ENCODE results near the gene SRF. TPM values are rescaled to one million over a fixed set of nuclear protein-coding genes. Genes with fewer than 3 reads are reported as not detected.

The SRF gene
- total RNA-seq, 1 experiment from 2014 or later: 33.2 TPM

- POLR2A ChIA-PET (ENCODE audit: low non-redundant PET): no interaction called here
These were observed 36.2 kb downstream of the SRF start for GRCh38 chr6:43207286-43207685.

DNA sequence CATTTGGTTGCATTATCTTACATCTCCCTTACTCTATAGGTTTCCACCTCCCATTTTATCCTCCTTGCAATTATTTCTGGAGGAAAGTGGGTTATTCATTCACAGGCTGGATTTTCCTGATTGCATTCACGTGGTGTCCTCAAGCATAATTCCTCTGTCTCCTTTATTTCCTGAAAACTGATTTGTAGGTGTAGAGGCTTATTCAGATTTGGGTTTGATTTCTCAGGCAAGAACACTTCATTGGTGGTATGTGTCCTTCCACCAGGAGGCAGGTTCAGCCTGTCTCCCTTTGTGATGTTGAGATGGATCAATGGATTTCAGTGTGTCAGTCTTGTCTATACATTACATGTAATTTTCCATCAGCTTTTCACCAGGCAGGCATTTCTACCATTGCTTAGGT lies 40.9 kb downstream of the SRF start:
- DNase-seq (ENCODE audit: low spot score): no peak
- Histone ChIP-seq H3K27me3 (replicated peaks; ENCODE audit: insufficient read depth, low read depth, low read length, poor library complexity) (no peaks in the 10 kb centered on the region), H3K27ac (ENCODE audit: low read depth, low read length, poor library complexity, severe bottlenecking) (no peak overlapping the region), H3K4me3 (ENCODE audit: low read depth, low read length, poor library complexity, severe bottlenecking) (no peak overlapping the region), H3K4me1 (ENCODE audit: insufficient read depth, low read length, poor library complexity, severe bottlenecking) (no peaks in the 10 kb centered on the region), H3K36me3 (ENCODE audit: insufficient read depth, low read length, poor library complexity, severe bottlenecking) (peaks cover 5% of the 10 kb centered on the region), H3K9me3 (ENCODE audit: low read depth, low read length, poor library complexity, severe bottlenecking) (no peaks in the 10 kb centered on the region)
- intact Hi-C loops (cut with micrococcal nuclease; ENCODE audit: unreplicated experiment): no loop called here
- no peak for TF ChIP-seq EZH2 (IDR thresholded peaks at IDR 0.05; ENCODE audit: borderline replicate concordance, low read depth, low read length, poor library complexity, severe bottlenecking)
- TF ChIP-seq, protein P1, sequence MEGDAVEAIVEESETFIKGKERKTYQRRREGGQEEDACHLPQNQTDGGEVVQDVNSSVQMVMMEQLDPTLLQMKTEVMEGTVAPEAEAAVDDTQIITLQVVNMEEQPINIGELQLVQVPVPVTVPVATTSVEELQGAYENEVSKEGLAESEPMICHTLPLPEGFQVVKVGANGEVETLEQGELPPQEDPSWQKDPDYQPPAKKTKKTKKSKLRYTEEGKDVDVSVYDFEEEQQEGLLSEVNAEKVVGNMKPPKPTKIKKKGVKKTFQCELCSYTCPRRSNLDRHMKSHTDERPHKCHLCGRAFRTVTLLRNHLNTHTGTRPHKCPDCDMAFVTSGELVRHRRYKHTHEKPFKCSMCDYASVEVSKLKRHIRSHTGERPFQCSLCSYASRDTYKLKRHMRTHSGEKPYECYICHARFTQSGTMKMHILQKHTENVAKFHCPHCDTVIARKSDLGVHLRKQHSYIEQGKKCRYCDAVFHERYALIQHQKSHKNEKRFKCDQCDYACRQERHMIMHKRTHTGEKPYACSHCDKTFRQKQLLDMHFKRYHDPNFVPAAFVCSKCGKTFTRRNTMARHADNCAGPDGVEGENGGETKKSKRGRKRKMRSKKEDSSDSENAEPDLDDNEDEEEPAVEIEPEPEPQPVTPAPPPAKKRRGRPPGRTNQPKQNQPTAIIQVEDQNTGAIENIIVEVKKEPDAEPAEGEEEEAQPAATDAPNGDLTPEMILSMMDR (conservative IDR thresholded peaks at IDR 0.05; ENCODE audit: low read depth, low read length): 0 out of 2 replicates have a peak, but pooled peaks have one; percentile 15
- BruUV-seq (replicated peaks): no TSS peak
- CTCF ChIA-PET: no interaction called here
- POLR2A ChIA-PET (ENCODE audit: low non-redundant PET): no interaction called here

More at GRCh38 chr6:43207286-43207685, 36.2 kb downstream of the SRF start:
- no TSS peak for BruUV-seq (replicated peaks)
- intact Hi-C loops (cut with micrococcal nuclease; ENCODE audit: unreplicated experiment): no loop called here
- no peaks in the 10 kb centered on the region for H3K9me3 ChIP-seq (ENCODE audit: low read depth, low read length, poor library complexity, severe bottlenecking)
- H3K27ac ChIP-seq (ENCODE audit: low read depth, low read length, poor library complexity, severe bottlenecking): no peak overlapping the region
- H3K36me3 ChIP-seq (ENCODE audit: insufficient read depth, low read length, poor library complexity, severe bottlenecking): no peaks in the 10 kb centered on the region
- DNase-seq (ENCODE audit: low spot score): no peak
- CTCF ChIA-PET: no interaction called here
- no peaks in the 10 kb centered on the region for H3K27me3 ChIP-seq (replicated peaks; ENCODE audit: insufficient read depth, low read depth, low read length, poor library complexity)
- no peak overlapping the region for H3K4me3 ChIP-seq (ENCODE audit: low read depth, low read length, poor library complexity, severe bottlenecking)
- H3K4me1 ChIP-seq (ENCODE audit: insufficient read depth, low read length, poor library complexity, severe bottlenecking): no peaks in the 10 kb centered on the region
- TF ChIP-seq EZH2 (IDR thresholded peaks at IDR 0.05; ENCODE audit: borderline replicate concordance, low read depth, low read length, poor library complexity, severe bottlenecking): no peak
- TF ChIP-seq, protein P1 (conservative IDR thresholded peaks at IDR 0.05; ENCODE audit: low read depth, low read length): no peak

DNA sequence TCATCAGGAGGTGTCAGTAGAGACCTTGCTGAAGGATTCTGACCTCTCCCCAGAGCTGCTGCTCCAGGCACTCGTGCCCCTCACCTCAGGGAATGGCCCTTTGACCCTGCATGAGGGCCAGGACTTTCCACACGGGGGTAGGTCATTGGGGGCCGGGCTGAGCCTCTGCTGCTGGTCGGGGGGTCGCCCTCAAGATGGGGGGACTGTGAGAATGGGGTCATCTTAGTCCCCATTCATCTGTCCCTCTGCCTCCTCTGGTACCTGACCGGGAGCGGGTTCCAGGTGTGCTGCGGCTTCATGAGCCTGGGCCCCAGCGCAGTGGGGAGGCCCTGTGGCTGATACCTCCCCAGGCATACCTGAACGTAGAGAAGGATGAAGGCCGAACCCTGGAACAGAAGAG lies 42.4 kb downstream of the SRF start:
- no TSS peak for BruUV-seq (replicated peaks)
- Histone ChIP-seq H3K36me3 (ENCODE audit: insufficient read depth, low read length, poor library complexity, severe bottlenecking) (peaks cover 5% of the 10 kb centered on the region), H3K4me3 (ENCODE audit: low read depth, low read length, poor library complexity, severe bottlenecking) (no peak overlapping the region), H3K4me1 (ENCODE audit: insufficient read depth, low read length, poor library complexity, severe bottlenecking) (no peaks in the 10 kb centered on the region), H3K27ac (ENCODE audit: low read depth, low read length, poor library complexity, severe bottlenecking) (no peak overlapping the region), H3K27me3 (replicated peaks; ENCODE audit: insufficient read depth, low read depth, low read length, poor library complexity) (no peaks in the 10 kb centered on the region), H3K9me3 (ENCODE audit: low read depth, low read length, poor library complexity, severe bottlenecking) (no peaks in the 10 kb centered on the region)
- DNase-seq (ENCODE audit: low spot score): no peak
- POLR2A ChIA-PET (ENCODE audit: low non-redundant PET): no interaction called here
- TF ChIP-seq, protein P1 (conservative IDR thresholded peaks at IDR 0.05; ENCODE audit: low read depth, low read length): no peak
- TF ChIP-seq EZH2 (IDR thresholded peaks at IDR 0.05; ENCODE audit: borderline replicate concordance, low read depth, low read length, poor library complexity, severe bottlenecking): no peak
- CTCF ChIA-PET: no interaction called here
- intact Hi-C loops (cut with micrococcal nuclease; ENCODE audit: unreplicated experiment): no loop called here

Measured in A673 (cell line).